ENCODE measurements around the gene COL5A1.

DNA sequence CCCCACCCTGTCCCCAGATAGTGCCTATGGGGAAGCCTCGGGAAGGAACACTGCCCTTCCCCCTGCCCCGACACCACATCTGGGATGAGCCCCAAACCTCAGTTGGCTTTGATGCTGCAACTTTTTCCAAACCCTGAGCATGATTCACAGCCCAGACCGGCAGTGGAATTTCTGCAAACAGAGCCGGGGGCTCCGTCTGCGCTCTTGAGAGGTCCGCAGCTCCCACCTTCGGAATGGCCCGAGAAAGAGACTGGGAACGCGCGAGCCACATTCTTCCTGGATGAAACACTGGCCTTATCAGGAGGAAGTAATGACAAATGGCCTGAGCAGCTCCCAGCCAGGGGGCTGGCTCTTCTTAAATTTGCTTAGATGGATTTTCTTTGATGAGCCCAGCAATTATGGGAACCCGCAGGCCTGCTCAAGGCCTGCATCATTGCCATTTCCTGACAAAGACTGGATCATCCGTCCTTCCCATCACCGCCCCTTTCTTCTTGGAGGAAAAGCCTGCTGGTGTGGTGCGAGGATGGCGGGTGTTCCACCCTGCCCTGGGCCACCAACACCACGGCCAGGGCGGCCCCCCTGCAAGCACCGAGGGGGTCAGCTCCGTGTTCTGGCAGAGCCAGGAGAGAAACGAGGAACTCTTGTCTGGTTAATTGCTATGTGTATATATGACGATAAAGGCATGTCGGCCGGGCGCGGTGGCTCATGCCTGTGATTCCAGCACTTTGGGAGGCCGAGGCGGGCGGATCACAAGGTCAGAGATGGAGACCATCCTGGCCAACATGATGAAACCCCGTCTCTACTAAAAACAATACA lies 38.8 kb upstream of the COL5A1 start:
- TF ChIP-seq, protein P1, sequence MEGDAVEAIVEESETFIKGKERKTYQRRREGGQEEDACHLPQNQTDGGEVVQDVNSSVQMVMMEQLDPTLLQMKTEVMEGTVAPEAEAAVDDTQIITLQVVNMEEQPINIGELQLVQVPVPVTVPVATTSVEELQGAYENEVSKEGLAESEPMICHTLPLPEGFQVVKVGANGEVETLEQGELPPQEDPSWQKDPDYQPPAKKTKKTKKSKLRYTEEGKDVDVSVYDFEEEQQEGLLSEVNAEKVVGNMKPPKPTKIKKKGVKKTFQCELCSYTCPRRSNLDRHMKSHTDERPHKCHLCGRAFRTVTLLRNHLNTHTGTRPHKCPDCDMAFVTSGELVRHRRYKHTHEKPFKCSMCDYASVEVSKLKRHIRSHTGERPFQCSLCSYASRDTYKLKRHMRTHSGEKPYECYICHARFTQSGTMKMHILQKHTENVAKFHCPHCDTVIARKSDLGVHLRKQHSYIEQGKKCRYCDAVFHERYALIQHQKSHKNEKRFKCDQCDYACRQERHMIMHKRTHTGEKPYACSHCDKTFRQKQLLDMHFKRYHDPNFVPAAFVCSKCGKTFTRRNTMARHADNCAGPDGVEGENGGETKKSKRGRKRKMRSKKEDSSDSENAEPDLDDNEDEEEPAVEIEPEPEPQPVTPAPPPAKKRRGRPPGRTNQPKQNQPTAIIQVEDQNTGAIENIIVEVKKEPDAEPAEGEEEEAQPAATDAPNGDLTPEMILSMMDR (IDR thresholded peaks at IDR 0.05), result no peak
- no peak for TF ChIP-seq POLR2A (IDR thresholded peaks at IDR 0.05)
